HFF-Myc (cell line): ENCODE measurements around the gene ZNF841.

Source experiments
- DNase-seq: peaks from one replicate; pipeline ENCODE4 v3.0.0-alpha.2; 2011; ENCODE audit warnings: low read depth; ENCODE audit errors: extremely low read depth
- H3K4me3 ChIP-seq: replicated peaks from 2 replicates; pipeline ENCODE4 v1.5.1; 2011; ENCODE audit warnings: low read depth, mild to moderate bottlenecking, control low read depth, low read length
- CTCF ChIP-seq: IDR thresholded peaks from 2 replicates; pipeline ENCODE4 v1.5.1; 2012; ENCODE audit warnings: mild to moderate bottlenecking, low read depth, low read length, control low read depth; ENCODE audit errors: missing control alignments

The ZNF841 gene

DNA sequence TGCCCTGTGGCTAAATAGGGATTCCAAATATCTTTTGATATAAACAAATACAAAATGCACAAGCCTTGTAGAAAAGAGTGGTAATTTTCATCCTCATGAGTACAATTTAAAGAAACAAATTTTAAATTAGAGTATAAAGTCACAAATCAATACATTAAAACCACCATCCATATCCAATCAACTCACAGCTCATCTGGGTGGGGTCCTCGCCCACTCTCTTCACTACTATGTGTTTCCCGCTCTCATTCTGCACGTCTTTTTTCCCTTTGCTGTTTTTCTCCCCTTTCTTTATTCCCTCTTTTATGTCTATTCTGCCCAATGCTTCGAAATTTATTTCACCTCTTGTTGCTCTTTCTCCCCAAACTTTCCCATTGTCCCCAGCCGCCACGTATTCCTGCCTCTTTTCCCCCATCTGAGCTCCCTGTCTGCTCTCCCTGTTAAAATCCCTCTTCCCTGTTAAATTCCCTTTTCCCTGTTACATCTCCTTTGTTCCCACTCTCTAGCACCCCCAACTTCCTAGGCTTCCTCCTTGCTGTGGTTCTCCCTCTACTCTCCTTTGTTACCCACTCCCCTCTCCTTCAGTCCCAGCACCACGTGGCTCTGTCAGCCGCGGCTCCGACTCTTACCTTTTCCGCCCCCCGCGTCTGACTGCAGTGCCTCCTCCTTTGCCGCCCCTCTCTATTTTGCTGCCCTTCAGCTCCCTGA, 42.9 kb upstream of the ZNF841 start:
- DNase-seq, result no peak
- no peak for TF ChIP-seq CTCF

DNA sequence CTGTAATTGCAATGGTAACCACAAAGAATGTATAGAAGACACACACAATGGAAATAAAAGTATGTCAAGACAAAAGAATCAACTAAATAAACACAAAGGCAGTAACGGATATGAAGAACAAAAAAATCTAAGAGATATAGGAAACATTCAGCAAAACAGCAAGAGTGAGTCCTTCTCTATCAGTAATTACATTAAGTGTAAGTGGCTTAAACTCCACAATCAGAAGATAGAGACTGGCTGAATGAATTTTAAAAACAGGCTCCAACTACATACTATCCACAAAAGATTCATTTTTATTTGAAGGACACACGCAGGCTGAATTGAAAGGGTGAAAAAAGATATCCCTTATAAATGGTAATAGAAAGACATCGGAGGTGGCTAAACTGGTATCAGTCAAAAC, 24.7 kb upstream of the ZNF841 start:
- no peak overlapping the region for H3K4me3 ChIP-seq
- no peak for TF ChIP-seq CTCF
- no peak for DNase-seq

More for the DNA sequence above, 42.9 kb upstream of the ZNF841 start:
- H3K4me3 ChIP-seq, result peak overlapping the region; percentile 95

DNA sequence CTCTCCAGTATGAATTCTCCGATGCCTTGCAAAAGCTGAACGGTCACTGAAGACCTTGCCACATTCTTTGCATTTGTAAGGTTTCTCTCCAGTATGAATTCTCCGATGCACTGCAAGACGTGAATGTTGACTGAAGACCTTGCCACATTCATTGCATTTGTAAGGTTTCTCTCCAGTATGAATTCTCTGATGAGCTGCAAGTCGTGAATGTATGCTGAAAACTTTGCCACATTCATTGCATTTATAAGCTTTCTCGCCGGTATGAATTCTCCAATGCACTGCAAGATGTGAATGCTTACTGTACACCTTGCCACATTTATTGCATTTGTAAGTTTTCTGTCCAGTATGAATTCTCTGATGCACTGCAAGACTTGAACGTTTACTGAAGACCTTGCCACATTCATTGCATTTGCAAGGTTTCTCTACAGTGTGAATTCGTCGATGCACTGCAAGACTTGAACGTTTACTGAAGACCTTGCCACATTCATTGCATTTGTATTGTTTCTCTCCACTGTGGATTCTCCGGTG, 20.0 kb upstream of the ZNF841 start:
- DNase-seq, result no peak
- H3K4me3 ChIP-seq, result no peak overlapping the region
- no peak for TF ChIP-seq CTCF

DNA sequence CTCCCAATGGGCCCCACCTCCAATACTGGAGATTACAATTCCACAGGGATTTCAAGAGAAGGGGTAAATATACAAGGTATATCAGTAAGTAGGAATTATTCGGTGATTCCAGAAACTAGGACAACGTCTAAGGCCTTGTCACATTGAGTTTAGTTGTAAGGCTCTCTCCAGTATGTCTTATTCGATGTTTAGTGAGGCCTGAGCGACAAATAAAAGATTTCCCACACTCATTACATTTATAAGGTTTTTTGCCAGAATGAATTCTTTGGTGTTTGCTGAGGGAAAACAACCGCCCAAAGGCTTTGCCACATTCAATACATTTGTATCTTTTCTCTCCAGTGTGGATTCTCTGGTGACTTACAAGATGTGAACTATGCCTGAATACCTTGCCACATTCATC, 19.1 kb upstream of the ZNF841 start:
- no peak for TF ChIP-seq CTCF
- no peak overlapping the region for H3K4me3 ChIP-seq
- DNase-seq, result no peak

DNA sequence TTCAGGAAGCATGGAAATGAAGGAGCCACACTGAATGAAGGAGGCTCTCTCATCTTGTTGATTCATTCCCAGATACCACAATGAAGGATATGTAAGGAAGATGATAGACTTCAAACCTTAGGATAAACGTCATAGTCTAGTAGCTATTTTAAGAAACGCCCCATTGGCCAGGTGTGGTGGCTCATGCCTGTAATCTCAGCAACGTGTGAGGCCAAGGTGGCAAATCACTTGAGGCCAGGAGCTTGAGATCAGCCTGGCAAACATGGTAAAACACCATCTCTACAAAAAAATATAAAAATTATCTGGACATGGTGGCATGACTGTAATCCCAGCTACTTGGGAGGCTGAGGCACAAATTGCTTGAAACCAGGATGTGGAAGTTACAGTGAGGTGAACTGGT, 17.1 kb upstream of the ZNF841 start:
- no peak for TF ChIP-seq CTCF
- DNase-seq, result no peak
- H3K4me3 ChIP-seq, result no peak overlapping the region

- DNase-seq, result no peak
- no peak for TF ChIP-seq CTCF
- no peak overlapping the region for H3K4me3 ChIP-seq
These were observed 15.2 kb upstream of the ZNF841 start for GRCh38 chr19:52110780-52111179.

DNA sequence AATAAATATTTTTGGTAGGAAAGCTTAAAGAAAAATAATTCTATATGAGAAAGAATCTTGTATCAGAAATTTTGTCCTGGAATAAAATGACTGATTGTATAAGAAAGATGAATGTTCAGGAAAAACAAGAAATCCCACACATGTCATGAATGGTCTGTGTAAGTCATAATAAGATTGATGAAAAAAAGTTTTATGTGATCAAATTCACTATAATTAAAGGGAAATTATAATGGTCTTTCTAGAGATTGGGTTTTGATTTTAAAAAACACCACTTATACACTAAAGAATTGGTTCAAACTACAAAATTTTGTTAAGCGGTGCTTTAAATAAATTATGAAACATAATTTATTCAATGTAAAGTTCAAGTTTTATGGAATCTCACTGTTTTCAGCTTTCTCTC, 7.2 kb upstream of the ZNF841 start:
- DNase-seq, result no peak
- no peak overlapping the region for H3K4me3 ChIP-seq
- no peak for TF ChIP-seq CTCF
